NCI-H510A treated with DMSO at 0.1 percent for 48 hours (cell line): ENCODE data around the gene SLCO3A1.

Source experiments
- DNase-seq: peaks from one replicate; lab custom pipeline; 2025; lab: John Stamatoyannopoulos, UW

Gene SLCO3A1

DNA sequence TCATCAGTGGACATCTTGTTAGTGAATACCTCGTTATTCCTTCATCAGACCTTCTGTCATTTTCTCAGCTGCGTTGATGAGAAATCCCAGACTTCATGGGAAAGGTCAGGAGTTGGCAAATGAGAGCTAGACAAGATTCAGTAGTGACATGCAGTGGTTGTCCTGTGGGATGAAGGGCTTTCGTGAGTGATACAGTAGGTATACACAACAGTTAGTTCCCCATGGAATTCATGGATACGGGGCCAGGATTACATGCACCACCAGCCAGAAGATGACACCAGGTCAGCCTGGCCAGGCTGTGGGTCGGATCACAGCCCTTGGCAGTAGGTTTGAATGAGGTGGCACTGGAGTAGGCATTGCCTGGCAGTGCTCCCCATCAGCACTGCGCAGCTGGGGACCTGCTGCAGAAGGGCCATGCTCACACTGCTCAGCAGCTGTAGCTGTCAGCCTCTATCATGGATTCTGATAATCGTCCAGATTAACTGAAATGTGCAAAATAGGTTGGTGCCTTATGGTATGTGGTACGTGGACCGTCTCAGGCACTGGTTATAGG lies 150.1 kb downstream of the SLCO3A1 start:
- no peak for DNase-seq

DNA sequence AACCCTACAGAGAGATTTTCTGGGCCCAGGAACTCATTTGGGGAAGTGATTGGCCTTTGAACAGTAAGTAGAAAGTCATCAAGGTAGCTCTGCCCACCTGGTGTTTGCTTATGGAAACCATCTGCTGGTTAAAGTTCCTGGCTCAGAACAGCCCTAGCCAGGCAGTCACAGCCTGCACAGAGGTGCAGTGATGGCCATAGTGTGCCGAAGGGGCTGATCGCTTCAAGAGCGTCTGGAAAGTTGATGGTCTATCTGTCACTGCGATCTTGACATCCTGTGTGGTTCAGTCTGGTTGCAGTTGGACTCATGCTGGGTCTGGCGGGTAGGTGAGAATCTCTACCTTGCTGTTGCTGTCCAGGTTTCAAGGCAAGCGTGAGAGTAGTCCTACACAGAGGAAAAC lies 151.6 kb downstream of the SLCO3A1 start:
- DNase-seq = peak; percentile 73

DNA sequence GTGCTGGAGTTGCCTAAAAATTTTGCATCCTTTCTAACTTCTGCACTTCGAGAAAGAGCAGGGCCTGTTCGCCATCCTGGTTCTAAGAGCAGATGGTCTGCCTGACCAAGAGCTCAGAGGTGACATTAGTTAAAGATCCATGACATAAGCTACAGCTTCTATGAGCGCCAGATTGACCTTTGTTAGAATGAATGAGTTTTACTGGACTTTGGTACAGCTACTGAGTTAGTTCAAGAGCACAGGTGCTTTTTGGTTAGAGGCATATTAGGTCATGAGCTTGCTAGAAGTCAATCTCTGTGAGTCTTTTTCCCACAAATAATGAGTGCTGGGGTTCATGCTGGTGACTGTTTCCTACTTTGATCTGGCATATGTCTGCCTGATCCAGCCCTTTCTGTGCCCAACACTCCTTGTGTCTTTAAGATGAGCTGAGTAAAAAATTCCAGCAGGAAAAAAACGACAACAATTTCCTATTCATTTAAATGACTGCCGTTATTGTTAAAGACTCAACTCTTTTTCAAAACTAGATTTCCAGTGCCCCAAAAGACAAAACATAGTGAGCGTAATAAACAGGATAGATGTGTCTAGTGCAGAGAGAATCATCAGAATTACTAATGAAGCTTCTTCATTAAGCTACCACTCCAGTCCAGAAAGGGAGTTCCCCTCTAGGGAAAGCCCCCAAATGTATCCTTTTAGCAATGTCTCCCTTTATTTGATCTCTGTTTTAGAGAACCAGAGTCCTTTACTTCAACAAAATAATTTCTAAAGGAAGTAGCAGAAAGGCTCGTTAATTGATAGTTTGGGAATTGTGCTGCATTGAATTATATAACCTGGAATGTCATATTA lies 152.9 kb downstream of the SLCO3A1 start:
- DNase-seq = no peak

DNA sequence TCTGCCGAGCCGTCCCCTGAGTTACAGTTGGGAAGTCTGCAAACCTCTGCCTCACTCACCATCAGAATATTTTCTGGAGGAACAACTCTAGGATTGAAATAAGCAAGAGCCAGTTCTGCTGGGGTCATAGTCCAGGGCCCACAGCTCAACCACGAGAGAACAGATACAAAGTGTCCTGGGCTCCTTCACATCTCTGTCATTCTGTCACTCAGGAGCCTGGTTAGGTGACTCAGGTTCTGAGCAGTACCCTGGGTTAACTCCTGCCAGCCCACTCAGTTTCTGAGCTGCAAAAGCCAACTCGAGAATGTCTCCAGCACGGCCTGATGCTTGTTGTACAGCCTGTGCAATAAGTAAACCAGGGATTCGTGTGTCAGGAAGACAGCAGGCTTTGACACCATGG lies 155.7 kb downstream of the SLCO3A1 start:
- no peak for DNase-seq

DNA sequence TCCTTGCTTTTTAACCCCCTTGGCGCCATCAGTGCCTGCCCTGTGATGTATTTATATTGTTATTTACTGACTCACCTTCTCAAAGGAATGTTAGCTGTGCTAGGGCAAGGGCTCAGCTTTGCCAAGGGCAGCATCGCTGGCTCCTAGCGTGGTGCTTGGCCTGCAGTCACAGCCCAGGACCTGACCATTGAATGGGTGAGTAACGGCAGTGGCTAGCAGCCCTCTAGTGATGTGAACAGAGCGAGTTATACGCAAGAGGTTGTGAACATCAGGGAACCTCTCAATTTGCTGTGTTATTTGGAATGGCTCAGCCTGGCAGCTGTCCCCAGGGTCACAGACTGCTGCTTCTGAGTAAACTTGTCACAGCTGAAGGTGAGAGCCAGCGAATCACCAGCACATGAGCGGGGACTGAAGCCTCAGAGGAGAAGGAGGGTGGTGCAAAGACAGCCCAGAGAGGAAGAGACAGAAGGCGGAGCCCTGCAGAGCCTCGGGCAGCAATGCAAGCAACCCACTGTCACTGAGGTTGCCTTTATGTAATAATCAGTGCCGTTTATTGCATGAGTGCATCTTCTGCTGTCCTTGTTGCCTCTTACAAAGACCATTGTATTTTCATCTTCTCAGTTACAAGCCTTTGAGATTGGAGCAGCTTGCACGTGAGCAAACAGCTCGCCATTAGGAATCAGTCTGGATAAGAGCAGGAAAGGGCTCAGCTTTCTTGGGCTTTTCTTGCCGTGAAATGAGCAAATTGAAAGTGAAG lies 158.3 kb downstream of the SLCO3A1 start:
- DNase-seq = peak; percentile 54

DNA sequence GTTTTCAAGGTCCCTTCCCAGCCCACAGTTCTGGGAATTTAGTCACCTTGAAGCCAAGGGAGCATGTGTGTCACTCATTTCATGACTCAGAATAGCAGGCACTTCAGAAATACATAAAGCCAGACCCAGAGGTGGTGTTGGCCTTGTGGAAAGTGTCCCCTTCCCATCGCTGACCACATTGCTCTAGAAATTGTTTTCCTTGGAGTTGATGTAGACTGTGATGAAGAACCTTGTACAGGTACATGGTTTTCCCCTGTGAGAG lies 158.8 kb downstream of the SLCO3A1 start:
- DNase-seq = no peak

DNA sequence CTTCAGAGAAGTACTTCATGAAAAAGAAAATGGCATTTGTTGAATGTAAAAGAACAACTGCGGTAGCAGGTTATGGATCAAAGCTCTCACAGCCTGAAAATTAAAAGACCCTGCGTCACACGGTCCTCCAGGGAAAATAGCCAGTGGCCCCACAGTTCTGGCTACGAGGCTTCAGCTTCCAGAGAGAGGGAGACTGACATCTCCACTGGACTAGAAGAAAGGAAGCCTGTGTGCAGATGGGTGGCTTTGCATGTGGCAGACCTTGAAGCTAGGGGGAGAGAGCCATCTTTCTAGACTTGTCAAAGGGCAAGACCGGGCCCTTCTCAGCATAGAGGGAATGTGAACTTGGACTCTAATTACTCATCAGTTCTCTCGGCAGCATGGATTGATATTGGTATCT lies 159.4 kb downstream of the SLCO3A1 start:
- DNase-seq = no peak

DNA sequence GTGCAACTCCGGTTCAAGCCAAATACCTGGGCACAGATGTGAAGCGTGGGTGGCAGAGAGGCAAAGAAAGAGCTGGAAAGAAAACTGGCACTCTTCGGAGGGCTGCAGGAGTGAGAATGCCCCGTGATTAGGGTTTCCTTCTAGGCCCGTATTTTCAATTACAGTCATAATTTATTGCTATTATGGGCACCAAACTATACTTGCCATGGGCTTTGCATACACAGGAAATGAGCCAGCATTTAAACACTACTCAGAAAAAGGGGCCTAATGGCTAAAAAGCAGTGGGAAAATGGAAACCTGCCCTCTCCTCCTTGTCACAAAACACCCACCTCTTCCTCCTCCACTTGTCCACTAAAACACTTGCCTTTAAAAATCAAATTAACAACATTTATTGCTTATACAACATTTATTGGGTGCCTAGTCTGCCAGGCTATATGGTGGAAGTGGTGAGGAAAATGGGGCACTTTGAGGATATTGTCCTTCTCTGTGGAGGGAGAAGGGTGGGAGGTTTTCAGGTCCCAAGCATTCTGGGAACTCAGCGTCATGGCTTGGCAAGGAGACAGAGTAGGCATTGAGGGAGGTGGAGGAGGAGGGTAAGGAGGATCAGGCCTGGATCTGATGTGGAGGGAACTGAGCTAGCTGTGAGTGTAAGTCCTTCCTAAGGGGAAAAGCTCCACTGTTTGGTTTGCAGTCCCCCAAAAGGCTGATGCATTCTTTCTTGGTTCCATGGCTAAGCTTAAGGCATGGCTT lies 160.9 kb downstream of the SLCO3A1 start:
- no peak for DNase-seq

DNA sequence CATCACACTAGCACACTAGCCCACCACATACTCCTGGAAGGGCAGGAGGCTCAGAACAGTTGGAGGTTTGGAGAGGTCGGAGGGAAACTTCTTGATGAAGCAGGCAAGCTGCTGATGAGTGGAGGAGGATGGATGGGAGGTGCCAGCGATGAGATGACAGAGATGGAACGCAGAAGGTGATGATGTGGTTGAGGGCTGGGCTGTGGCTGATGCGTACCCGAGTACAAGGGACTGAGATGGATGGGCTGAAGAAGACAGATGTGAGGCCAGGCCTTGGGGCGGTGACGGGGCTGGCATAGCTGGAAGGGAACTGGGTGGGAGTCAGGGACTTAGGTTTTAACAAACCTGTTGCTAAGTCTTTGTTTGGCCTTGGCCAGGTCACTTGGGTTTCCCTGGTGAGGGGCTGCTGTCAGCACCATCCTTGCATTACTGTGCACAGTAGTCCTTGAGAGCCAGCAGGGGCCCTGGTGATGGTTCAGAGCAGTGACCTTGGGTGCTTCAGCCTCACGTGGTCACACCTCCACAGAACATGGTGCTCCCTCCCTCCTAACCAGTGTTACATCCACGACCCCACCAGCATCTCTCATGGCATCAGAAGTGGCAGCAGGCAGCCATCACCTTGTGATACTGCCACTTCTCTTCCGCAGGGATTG lies 164.5 kb downstream of the SLCO3A1 start:
- DNase-seq = no peak

DNA sequence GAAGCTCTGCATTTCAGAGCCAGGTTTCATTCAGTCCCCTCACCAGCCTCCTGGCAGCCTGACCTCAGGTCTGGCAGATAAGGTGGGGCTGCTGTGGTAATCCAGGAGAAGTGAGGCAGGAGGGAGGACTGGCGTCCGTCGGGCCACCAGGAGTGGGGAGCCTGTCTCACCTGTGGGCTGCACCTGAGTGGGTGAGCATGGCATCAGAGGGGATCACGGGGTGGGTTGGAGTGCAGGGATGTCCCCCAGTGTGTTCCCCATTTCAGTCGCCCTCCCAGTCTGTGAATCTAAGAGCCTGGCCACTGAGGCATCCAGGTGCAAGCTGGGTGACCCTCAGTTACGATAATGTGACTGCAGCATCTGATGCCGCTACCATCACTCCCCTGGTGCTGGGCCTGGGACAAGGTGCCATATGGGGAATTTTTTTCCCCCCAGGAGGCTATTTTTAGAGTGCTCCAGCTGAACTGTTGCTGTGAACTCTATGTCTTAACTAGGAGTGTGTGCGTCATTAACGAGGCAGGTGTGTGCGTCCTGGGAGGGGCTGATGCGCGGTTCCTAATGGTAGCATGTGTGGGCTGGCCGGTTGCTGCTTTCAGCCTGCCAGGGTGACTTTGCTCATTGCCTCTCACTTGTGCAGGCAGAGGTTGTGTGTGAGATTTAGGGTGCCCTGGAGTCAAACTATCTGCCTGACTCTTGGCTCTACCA lies 165.2 kb downstream of the SLCO3A1 start:
- DNase-seq = peak; percentile 52

DNA sequence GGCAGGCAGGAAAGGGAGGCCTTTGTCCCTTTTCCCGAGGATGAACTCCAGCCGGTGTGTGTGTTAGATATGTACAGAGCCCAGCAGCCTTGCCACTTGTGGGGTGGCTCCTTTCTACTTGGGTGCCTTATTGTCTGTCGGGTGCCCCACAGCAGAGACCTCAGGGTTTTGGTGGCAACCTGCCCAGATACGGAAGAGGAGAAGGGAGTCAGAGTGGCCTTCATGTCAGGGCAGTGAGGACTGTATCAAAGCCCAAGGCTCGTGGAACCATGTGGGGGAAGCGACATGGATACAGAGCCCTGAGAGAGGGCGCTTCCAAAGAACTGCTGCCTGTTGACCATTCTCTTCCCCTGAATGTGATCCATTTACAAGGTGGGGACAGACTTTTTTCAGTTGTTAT lies 166.2 kb downstream of the SLCO3A1 start:
- no peak for DNase-seq

DNA sequence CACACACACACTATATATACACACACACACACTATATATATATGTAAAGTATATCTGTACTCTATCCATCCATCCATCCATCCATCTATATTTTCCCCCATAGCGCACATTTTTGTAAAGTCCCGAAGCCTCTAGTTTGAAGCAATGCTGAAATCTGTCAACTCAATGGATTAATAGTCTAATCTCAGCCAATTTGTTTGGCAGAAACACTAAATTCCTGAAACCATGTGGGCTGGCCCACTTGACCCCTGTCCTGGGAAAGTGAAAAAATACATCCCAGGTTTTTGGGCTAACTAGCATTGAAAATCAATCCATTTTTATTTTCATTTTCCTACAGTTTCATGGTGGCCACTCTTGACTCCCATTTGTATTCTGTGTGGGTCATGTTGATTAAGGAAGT lies 166.7 kb downstream of the SLCO3A1 start:
- DNase-seq = no peak

DNA sequence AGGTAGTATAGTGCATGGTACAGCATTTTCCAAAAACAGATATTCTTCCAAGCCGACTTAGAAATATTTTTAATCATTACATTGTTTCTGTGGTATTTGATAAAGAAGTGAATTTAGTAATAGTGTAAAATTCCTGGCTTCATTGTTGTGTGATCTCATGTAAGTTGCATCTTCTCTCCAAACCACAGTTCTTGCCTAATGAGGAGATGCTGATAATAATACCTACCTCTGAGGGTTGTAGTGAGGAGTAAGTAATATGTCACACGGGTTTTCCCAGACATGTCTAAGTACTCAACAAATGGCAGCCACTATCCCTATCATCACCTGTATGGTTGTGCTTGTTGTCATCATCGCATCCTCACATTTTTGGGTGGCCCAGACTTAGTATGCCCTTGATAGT lies 167.3 kb downstream of the SLCO3A1 start:
- DNase-seq = no peak

DNA sequence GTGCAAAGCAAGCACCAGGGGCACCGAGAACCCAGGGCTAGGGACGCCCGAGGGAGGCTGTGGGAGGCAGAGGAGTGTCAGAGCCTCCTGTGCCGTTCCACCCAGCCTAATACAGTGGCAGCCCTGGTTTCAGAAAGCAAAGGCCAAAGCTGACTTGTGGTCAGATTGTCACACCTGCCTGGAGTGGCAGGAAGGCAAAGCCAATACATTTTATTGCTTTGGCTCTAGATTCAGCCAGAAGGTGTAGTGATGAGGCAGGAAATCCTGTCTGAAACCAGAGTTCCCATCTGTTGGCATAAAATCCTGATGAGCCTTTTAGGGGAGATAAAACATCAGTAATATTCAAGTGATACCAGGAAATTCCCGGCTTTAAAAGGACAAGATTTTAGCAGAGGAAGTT lies 168.3 kb downstream of the SLCO3A1 start:
- DNase-seq = no peak

DNA sequence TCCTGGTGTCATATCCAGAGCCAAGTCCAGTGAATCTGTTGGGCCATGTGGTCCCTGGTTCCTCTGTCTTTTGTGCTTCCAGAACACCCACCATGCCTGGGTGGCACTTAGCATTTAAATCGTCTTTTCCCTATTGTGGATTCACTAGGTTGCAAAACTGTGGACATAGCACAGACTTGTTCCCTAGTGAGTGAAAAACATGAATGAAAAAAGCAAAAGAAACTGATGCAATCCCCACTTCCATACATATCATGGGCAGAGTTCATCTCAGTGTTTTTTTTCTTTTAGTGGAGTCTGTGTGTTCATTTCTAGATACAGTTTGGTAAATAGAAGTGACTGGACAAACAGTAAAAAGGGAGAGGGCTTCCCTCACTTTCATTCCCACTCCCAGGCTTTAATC lies 170.5 kb downstream of the SLCO3A1 start:
- DNase-seq = no peak

DNA sequence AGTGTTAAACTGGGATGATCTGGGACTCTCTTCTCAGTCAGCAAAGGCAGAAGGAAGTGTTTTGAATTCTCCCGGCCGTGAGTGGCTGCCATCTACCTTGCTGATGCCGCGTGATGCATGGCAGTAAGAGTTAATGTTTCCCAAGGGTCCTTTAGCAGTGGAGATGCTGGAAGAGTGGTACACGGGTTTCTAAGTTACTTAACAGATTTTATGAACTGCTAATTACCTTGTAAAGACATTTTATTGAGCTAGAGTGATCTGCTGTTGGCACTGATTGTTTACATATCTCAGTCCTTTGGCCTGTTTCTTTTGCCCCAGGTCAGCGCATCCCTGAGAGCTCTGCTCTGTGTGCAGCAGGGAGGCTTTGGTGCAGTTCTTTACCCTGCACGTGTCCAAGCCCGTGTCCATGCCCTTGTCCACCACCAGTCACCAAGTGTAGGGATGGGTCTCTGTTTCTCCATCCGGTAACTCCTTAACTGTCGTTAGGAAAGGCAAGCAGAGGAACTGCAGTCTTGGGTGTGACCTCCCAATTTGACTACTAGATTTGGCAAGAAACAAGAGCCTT lies 172.3 kb downstream of the SLCO3A1 start:
- no peak for DNase-seq

DNA sequence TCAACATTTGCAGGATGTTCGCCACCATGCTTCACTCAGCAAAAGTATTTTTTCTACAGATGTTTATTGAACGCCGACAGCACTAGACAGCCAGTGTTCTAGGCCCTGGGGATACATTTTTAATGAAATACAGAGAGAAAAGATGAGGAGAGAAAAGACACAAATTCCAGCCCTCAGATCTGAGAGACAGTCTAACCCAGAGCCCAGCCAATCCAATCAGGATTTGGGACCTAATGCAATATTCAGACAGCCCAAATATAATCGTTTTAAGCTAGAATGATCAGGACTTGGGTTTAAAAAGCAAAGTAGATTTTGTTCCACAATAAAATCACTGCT lies 174.8 kb downstream of the SLCO3A1 start:
- DNase-seq = no peak

DNA sequence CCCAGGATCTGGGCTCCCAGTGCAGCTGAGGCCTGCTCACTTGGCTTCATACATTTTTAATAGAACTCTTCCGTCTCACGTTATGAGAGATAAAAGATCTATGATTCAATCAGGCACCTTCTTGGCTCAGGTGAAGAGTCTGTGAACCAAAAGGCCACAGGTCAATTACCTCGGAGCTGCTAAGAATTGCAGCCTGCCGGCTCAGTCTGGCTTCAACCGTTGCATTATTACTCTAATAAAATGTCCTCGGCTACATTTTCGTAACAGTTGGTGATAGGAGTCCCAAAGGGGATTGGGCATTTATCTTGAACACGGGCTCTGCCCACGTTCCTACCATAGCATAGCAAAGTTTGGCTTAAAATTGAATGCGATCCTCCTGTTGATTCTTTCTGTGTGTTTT lies 176.3 kb downstream of the SLCO3A1 start:
- DNase-seq = no peak

DNA sequence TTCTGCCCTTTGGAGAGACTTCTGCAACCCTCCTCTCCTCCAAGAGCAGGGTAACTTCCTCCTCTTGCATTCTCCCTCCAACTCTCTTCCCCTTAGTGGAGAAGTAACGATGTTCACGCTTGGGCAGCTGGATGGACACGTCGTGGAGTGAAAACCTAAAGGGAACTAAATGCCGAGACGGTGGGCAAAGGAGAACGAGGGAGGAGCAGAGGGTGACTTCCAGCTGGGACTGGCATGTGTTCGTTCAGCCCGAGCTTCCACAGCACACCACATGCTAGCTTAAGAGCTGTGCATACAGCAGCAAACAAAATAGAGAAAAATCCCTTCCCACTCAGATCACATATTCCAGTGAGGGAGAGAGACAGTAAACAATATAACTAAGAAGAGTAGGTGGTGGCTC lies 179.8 kb downstream of the SLCO3A1 start:
- no peak for DNase-seq

DNA sequence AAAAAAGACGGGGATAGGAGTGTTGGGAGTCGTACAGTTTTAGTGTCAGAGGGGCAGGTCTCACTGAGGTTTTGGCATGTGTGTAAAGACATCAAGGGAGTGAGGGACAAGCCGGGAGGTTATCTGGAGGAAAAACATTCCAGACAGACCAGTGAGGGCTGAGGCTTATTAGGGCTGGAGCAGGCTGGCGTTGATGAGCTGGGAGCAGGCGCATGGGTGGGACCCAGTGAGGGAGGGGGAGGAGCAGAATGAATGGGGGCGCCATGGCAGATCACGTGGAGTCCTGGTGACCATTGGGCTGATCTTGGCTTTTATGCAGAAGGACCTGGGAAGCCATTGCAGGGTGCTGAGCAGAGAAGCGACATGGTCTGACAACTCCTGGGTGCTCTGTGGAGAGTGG lies 180.2 kb downstream of the SLCO3A1 start:
- no peak for DNase-seq

DNA sequence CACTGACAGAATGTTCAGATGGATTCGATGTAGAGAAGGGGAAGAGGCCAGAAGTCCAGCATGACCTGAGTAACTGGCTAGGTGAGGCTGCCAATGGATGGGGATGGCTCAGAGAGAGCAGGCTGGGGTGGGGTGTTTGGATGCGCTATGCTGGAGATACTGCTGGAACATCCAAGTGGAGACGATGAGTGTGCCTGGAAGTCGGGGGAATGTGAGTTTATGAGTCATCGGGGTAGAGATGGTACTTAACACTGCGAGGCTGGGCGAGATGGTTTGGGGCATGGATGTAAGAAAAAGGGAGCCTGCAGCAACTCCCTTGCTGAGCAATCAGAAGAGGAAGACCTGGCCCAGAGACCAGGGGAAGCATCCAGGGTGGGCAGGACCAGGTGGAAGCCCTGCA lies 180.7 kb downstream of the SLCO3A1 start:
- no peak for DNase-seq
